Neural cell (in vitro differentiated cells): ENCODE measurements around the gene AKAP6.

Experiments used
- CTCF ChIP-seq: fragments of 450-650 bp; IDR thresholded peaks from 2 replicates; pipeline ENCODE4 v1.5.1; 2014; ENCODE audit warnings: antibody characterized with exemption, mild to moderate bottlenecking, moderate library complexity; ENCODE audit not compliant: poor library complexity, severe bottlenecking
- EZH2 ChIP-seq: fragments of 200-600, 300-800 bp; shearing (Covaris generic), sonication (generic); IDR thresholded peaks from 2 replicates; pipeline ENCODE4 v1.6.1; 2014; ENCODE audit warnings: antibody characterized with exemption, low read length, borderline replicate concordance, mild to moderate bottlenecking; ENCODE audit not compliant: insufficient read depth, poor library complexity, severe bottlenecking
- REST ChIP-seq: IDR thresholded peaks from 2 replicates; pipeline ENCODE4 v1.6.1; 2012; ENCODE audit warnings: borderline replicate concordance

GRCh38 chr14:32468955-32469354, 139.9 kb downstream of the AKAP6 start:
- TF ChIP-seq CTCF (no peak), REST (no peak), EZH2 (no peak)
